Type B pancreatic cell (in vitro differentiated cells): ENCODE measurements around the gene SLC37A4. TPM values are rescaled to one million over a fixed set of nuclear protein-coding genes. Genes with fewer than 3 reads are reported as not detected.

Experiments
- DNase-seq: peaks from one replicate; pipeline ENCODE4 v3.0.0; 2021; ENCODE audit warnings: mixed read lengths; ENCODE audit not compliant: unreplicated experiment; ENCODE audit errors: extremely low spot score
- H3K27ac Mint-ChIP-seq: 2 replicates; pipeline ENCODE4 v1.8.0; 2021; ENCODE audit warnings: mild to moderate bottlenecking, mixed read lengths
- H3K27me3 Mint-ChIP-seq: 2 replicates; pipeline ENCODE4 v1.8.0; 2021; ENCODE audit warnings: mixed read lengths
- H3K36me3 Mint-ChIP-seq: 2 replicates; pipeline ENCODE4 v1.8.0; 2021; ENCODE audit warnings: mixed read lengths
- H3K4me1 Mint-ChIP-seq: one replicate; pipeline ENCODE4 v1.8.0; 2021; ENCODE audit warnings: mixed read lengths; ENCODE audit not compliant: unreplicated experiment
- H3K4me3 Mint-ChIP-seq: 2 replicates; pipeline ENCODE4 v1.8.0; 2021; ENCODE audit warnings: mild to moderate bottlenecking, mixed read lengths
- H3K9me3 Mint-ChIP-seq: 2 replicates; pipeline ENCODE4 v1.8.0; 2021; ENCODE audit warnings: mixed read lengths
- CTCF ChIP-seq: fragments of 200-600 bp; sonication (generic); conservative IDR thresholded peaks from 2 replicates; pipeline ENCODE4 v1.5.0; 2021; ENCODE audit warnings: antibody characterized with exemption, mild to moderate bottlenecking
- total RNA-seq: library from RNA; stranded (reverse); gene quantifications from 2 replicates; pipeline ENCODE4 v1.2.1, GENCODE V29; 2021; ENCODE audit warnings: low replicate concordance

Gene SLC37A4
- total RNA-seq, 1 donor from 2014 or later: 41.4 TPM

GRCh38 chr11:119029340-119030028 lies 1.2 kb downstream of the SLC37A4 start:
- peak overlapping the region; percentile 93 for H3K4me3 Mint-ChIP-seq
- H3K4me1 Mint-ChIP-seq: peaks cover 15% of the 10 kb centered on the region
- no peaks in the 10 kb centered on the region for H3K9me3 Mint-ChIP-seq
- H3K27me3 Mint-ChIP-seq: no peaks in the 10 kb centered on the region
- peaks cover 11% of the 10 kb centered on the region for H3K36me3 Mint-ChIP-seq
- DNase-seq: no peak
- TF ChIP-seq CTCF: no peak
- H3K27ac Mint-ChIP-seq: peak overlapping the region; percentile 90

GRCh38 chr11:119029069-119029339 lies 1.7 kb downstream of the SLC37A4 start:
- Mint-ChIP-seq H3K27me3 (no peaks in the 10 kb centered on the region), H3K4me3 (peak overlapping the region; percentile 93), H3K4me1 (peaks cover 15% of the 10 kb centered on the region), H3K36me3 (peaks cover 12% of the 10 kb centered on the region), H3K27ac (peak overlapping the region; percentile 90), H3K9me3 (no peaks in the 10 kb centered on the region)
- DNase-seq: no peak
- no peak for TF ChIP-seq CTCF

- Mint-ChIP-seq H3K4me3 (peak overlapping the region; percentile 93), H3K4me1 (peaks cover 18% of the 10 kb centered on the region), H3K36me3 (peaks cover 17% of the 10 kb centered on the region), H3K27me3 (no peaks in the 10 kb centered on the region), H3K9me3 (no peaks in the 10 kb centered on the region), H3K27ac (peak overlapping the region; percentile 90)
- no peak for TF ChIP-seq CTCF
- DNase-seq: no peak
Measured at GRCh38 chr11:119028346-119029068, 2.2 kb downstream of the SLC37A4 start.

GRCh38 chr11:119027561-119028345 lies 2.9 kb downstream of the SLC37A4 start:
- TF ChIP-seq CTCF: no peak
- DNase-seq: no peak
- H3K27me3 Mint-ChIP-seq: no peaks in the 10 kb centered on the region
- H3K27ac Mint-ChIP-seq: peak overlapping the region; percentile 20
- H3K9me3 Mint-ChIP-seq: no peaks in the 10 kb centered on the region
- peaks cover 17% of the 10 kb centered on the region for H3K36me3 Mint-ChIP-seq
- peaks cover 21% of the 10 kb centered on the region for H3K4me1 Mint-ChIP-seq
- peak overlapping the region; percentile 93 for H3K4me3 Mint-ChIP-seq

GRCh38 chr11:119026970-119027369 lies 3.7 kb downstream of the SLC37A4 start:
- peaks cover 21% of the 10 kb centered on the region for H3K4me1 Mint-ChIP-seq
- no peak for DNase-seq
- H3K4me3 Mint-ChIP-seq: peak overlapping the region; percentile 50
- no peaks in the 10 kb centered on the region for H3K27me3 Mint-ChIP-seq
- no peak for TF ChIP-seq CTCF
- H3K36me3 Mint-ChIP-seq: peaks cover 17% of the 10 kb centered on the region
- no peaks in the 10 kb centered on the region for H3K9me3 Mint-ChIP-seq
- peak overlapping the region; percentile 20 for H3K27ac Mint-ChIP-seq
